Measurements from ENCODE around the gene MTFR2. TPM values are rescaled to one million over a fixed set of nuclear protein-coding genes. Genes with fewer than 3 reads are reported as not detected.

MTFR2 gene
- polyA plus RNA-seq, 1 donor (not counting 4 experiments of a cell fraction or from before 2014, with no cell fraction given), result 12.0 TPM

DNA sequence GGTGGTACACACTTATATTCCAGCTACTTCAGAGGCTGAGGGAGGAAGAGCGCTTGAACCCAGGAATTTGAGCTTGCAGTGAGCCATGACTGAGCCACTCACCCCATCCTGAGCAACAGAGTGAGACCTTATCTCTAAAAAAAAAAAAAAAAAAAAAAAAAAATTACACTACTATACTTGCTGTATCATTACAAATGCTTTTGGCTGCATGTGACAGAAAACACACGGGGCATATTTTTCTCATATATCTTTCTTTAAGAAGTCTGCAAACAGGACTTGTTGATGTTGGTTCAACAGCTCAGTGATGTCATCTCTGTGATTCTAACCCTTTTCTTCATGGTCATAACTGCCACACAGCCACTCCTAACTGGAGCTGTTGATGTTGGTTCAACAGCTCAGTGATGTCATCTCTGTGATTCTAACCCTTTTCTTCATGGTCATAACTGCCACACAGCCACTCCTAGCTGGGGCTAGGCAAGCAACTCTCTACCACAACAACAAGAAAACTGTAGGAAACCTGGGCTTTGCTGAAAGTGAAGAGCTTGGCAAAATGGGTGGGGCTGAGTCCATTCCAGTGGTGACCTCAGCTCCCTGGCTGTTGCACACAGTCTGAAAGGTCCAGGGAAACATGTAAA, 19.8 kb downstream of the MTFR2 start:
- Histone ChIP-seq H3K36me3 (ENCODE audit: control insufficient read depth in 2 of 2, extremely low read depth in 1 of 2, insufficient read depth in 2 of 2, low read length in 2 of 2) (no peaks in the 10 kb centered on the region), H3K79me2 (ENCODE audit: control insufficient read depth, insufficient read depth, low read length) (no peaks in the 10 kb centered on the region), H2AFZ (ENCODE audit: control insufficient read depth, low read length) (no peak overlapping the region), H3K9ac (ENCODE audit: control insufficient read depth, extremely low read depth, insufficient read depth, low read length) (no peak overlapping the region), H3K9me3 (ENCODE audit: control insufficient read depth, low read depth, low read length) (no peaks in the 10 kb centered on the region), H3K27me3 (ENCODE audit: control insufficient read depth, extremely low read depth, insufficient read depth, low read length) (no peaks in the 10 kb centered on the region), H4K20me1 (ENCODE audit: control insufficient read depth, extremely low read depth, insufficient read depth, low read length) (no peaks in the 10 kb centered on the region), H3K4me2 (ENCODE audit: control insufficient read depth, extremely low read depth, insufficient read depth, low read depth, low read length) (no peak overlapping the region), H3K4me1 (ENCODE audit: control insufficient read depth, extremely low read depth, insufficient read depth, low read length) (no peaks in the 10 kb centered on the region), H3K27ac (ENCODE audit: control insufficient read depth, insufficient read depth, low read length) (no peak overlapping the region), H3K4me3 (ENCODE audit: control insufficient read depth in 2 of 3, extremely low read depth in 1 of 3, insufficient read depth in 2 of 3, low read depth in 1 of 3, low read length in 3 of 3) (no peak overlapping the region), H3K9me1 (ENCODE audit: control insufficient read depth, extremely low read depth, insufficient read depth, low read length) (no peaks in the 10 kb centered on the region)
- TF ChIP-seq EZH2 (IDR thresholded peaks at IDR 0.05; ENCODE audit: low read length) (no peak), CTCF (optimal IDR thresholded peaks at IDR 0.05 in 1 of 3, IDR thresholded peaks at IDR 0.05 in 1 of 3, conservative IDR thresholded peaks at IDR 0.05 in 1 of 3; ENCODE audit: extremely low read depth in 1 of 3, insufficient read depth in 2 of 3, low read length in 3 of 3) (no peak)
- FAIRE-seq (no peak), DNase-seq (ENCODE audit: low read depth, low spot score) (no peak)
- dilution Hi-C loops (cut with MboI; ENCODE audit: extremely low pct_ligation_motif_present, low sequenced_read_pairs), result no loop called here

- no peak overlapping the region for H3K9ac ChIP-seq (ENCODE audit: control insufficient read depth, extremely low read depth, insufficient read depth, low read length)
- H2AFZ ChIP-seq (ENCODE audit: control insufficient read depth, low read length), result no peak overlapping the region
- no peaks in the 10 kb centered on the region for H3K27me3 ChIP-seq (ENCODE audit: control insufficient read depth, extremely low read depth, insufficient read depth, low read length)
- H3K4me1 ChIP-seq (ENCODE audit: control insufficient read depth, extremely low read depth, insufficient read depth, low read length), result no peaks in the 10 kb centered on the region
- no peak overlapping the region for H3K4me2 ChIP-seq (ENCODE audit: control insufficient read depth, extremely low read depth, insufficient read depth, low read depth, low read length)
- H3K36me3 ChIP-seq (ENCODE audit: control insufficient read depth in 2 of 2, extremely low read depth in 1 of 2, insufficient read depth in 2 of 2, low read length in 2 of 2), result no peaks in the 10 kb centered on the region
- FAIRE-seq (no peak), DNase-seq (ENCODE audit: low read depth, low spot score) (no peak)
- H4K20me1 ChIP-seq (ENCODE audit: control insufficient read depth, extremely low read depth, insufficient read depth, low read length), result no peaks in the 10 kb centered on the region
- H3K9me3 ChIP-seq (ENCODE audit: control insufficient read depth, low read depth, low read length), result no peaks in the 10 kb centered on the region
- dilution Hi-C loops (cut with MboI; ENCODE audit: extremely low pct_ligation_motif_present, low sequenced_read_pairs), result no loop called here
- H3K4me3 ChIP-seq (ENCODE audit: control insufficient read depth in 2 of 3, extremely low read depth in 1 of 3, insufficient read depth in 2 of 3, low read depth in 1 of 3, low read length in 3 of 3), result no peak overlapping the region
- no peak overlapping the region for H3K27ac ChIP-seq (ENCODE audit: control insufficient read depth, insufficient read depth, low read length)
- H3K79me2 ChIP-seq (ENCODE audit: control insufficient read depth, insufficient read depth, low read length), result no peaks in the 10 kb centered on the region
- no peak for TF ChIP-seq CTCF (optimal IDR thresholded peaks at IDR 0.05 in 1 of 3, IDR thresholded peaks at IDR 0.05 in 1 of 3, conservative IDR thresholded peaks at IDR 0.05 in 1 of 3; ENCODE audit: extremely low read depth in 1 of 3, insufficient read depth in 2 of 3, low read length in 3 of 3)
- TF ChIP-seq EZH2 (IDR thresholded peaks at IDR 0.05; ENCODE audit: low read length), result no peak
- no peaks in the 10 kb centered on the region for H3K9me1 ChIP-seq (ENCODE audit: control insufficient read depth, extremely low read depth, insufficient read depth, low read length)
Measured at GRCh38 chr6:136228814-136229213, 21.3 kb downstream of the MTFR2 start.

Data from keratinocyte (primary cell).